Endodermal cell (in vitro differentiated cells): ENCODE results near the gene WWP2. TPM values are rescaled to one million over a fixed set of nuclear protein-coding genes. Genes with fewer than 3 reads are reported as not detected.

Experiments
- DNase-seq: peaks from one replicate; pipeline ENCODE4 v3.0.0-alpha.2; 2017
- H3K27ac ChIP-seq: 2 replicates; pipeline ENCODE4 v1.5.1; 2013; ENCODE audit warnings: mild to moderate bottlenecking, low read depth, low read length, moderate library complexity
- H3K27me3 ChIP-seq: 2 replicates; pipeline ENCODE4 v1.6.1; 2013; ENCODE audit warnings: mild to moderate bottlenecking, low read length, moderate library complexity; ENCODE audit not compliant: insufficient read depth, control insufficient read depth, poor library complexity, severe bottlenecking
- H3K36me3 ChIP-seq: 2 replicates; pipeline ENCODE4 v1.7.0; 2013; ENCODE audit warnings: mild to moderate bottlenecking, low read length, moderate library complexity; ENCODE audit not compliant: control insufficient read depth, insufficient read depth
- H3K4me1 ChIP-seq: one replicate; pipeline ENCODE4 v1.7.0; 2013; ENCODE audit warnings: low read length; ENCODE audit not compliant: control insufficient read depth, insufficient read depth
- H3K4me3 ChIP-seq: 2 replicates; pipeline ENCODE4 v1.5.1; 2013; ENCODE audit warnings: mild to moderate bottlenecking, low read length, moderate library complexity
- H3K9ac ChIP-seq: 2 replicates; pipeline ENCODE4 v1.6.1; 2013; ENCODE audit warnings: mild to moderate bottlenecking, low read length, moderate library complexity; ENCODE audit not compliant: poor library complexity, severe bottlenecking; ENCODE audit errors: extremely low read depth
- H3K9me3 ChIP-seq: 2 replicates; pipeline ENCODE4 v1.6.1; 2013; ENCODE audit warnings: mild to moderate bottlenecking, low read length, moderate library complexity; ENCODE audit not compliant: control insufficient read depth
- H3K27ac Mint-ChIP-seq: 2 replicates; pipeline ENCODE4 v1.8.0; 2020; ENCODE audit warnings: mixed read lengths
- H3K27me3 Mint-ChIP-seq: 2 replicates; pipeline ENCODE4 v1.8.0; 2021; ENCODE audit warnings: mild to moderate bottlenecking, mixed read lengths; ENCODE audit not compliant: insufficient read depth
- H3K36me3 Mint-ChIP-seq: 2 replicates; pipeline ENCODE4 v1.8.0; 2020; ENCODE audit warnings: low read depth, mixed read lengths
- H3K4me1 Mint-ChIP-seq: 2 replicates; pipeline ENCODE4 v1.8.0; 2020; ENCODE audit warnings: mixed read lengths
- H3K4me3 Mint-ChIP-seq: 2 replicates; pipeline ENCODE4 v1.8.0; 2020; ENCODE audit warnings: mild to moderate bottlenecking, moderate library complexity, mixed read lengths
- H3K9me3 Mint-ChIP-seq: 2 replicates; pipeline ENCODE4 v1.8.0; 2020; ENCODE audit warnings: mild to moderate bottlenecking, mixed read lengths
- WGBS, 2 experiments: methylation state at CpG; one replicate each; pipeline versions ENCODE4 v1.1.5 to v1.1.7; 2013; ENCODE audit warnings: missing lambda C conversion rate in 2 of 2, mixed read lengths in 1 of 2; ENCODE audit not compliant: insufficient coverage in 1 of 2, insufficient read length in 1 of 2; 5-methylcytosine and 5-hydroxymethylcytosine counted together
- total RNA-seq, 2 donors: library from RNA; stranded (reverse); fragmentation: NEBNext Ultra II Directional in 1 of 2; extraction: Animal tissue kit (Norgen Biotek cat#: 25700) in 1 of 2; gene quantifications; 2 replicates in 1 of 2; 3 replicates in 1 of 2; pipeline ENCODE4 v1.2.1, GENCODE V29; 2021
- TF ChIP-seq, protein P1 (sequence below): fragments of 200-600 bp; sonication (generic); conservative IDR thresholded peaks from 2 replicates; pipeline ENCODE4 v1.5.0; 2021; ENCODE audit warnings: antibody characterized with exemption, mild to moderate bottlenecking

WWP2 gene
- total RNA-seq, 2 donors from 2014 or later, result 42.3 to 50.0 TPM

DNA sequence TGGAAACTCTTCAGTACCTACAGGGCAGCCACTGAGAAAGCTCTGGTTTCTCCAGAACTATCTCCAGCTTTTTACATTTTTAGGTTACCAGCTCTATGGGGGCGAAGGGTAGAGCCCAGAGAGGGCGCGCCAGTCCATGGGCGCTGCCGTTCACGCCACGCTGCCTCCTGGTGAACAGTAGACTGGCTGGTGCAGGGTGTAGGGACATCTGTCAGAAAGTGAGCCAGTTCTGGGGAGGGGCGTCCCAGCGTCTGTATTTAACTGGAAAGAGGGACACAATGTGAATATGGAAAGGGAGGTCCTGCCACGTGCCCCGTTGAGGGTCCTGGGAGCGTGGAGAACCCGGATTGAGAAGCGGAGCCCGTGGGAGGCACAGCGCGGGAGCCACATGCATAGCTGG, 172.6 kb downstream of the WWP2 start:
- Mint-ChIP-seq H3K27me3 (no peaks in the 10 kb centered on the region), H3K36me3 (peaks cover 56% of the 10 kb centered on the region), H3K9me3 (no peaks in the 10 kb centered on the region), H3K27ac (no peak overlapping the region), H3K4me1 (no peaks in the 10 kb centered on the region), H3K4me3 (no peak overlapping the region)
- Histone ChIP-seq H3K27me3 (no peaks in the 10 kb centered on the region), H3K27ac (no peak overlapping the region), H3K36me3 (peaks cover 44% of the 10 kb centered on the region), H3K4me3 (no peak overlapping the region), H3K9ac (no peak overlapping the region), H3K9me3 (no peaks in the 10 kb centered on the region), H3K4me1 (no peaks in the 10 kb centered on the region)
- DNase-seq, result no peak
- WGBS, 2 experiments, result 95 to 96% methylated on average over 17 of the region's 17 CpGs
- TF ChIP-seq, protein P1, sequence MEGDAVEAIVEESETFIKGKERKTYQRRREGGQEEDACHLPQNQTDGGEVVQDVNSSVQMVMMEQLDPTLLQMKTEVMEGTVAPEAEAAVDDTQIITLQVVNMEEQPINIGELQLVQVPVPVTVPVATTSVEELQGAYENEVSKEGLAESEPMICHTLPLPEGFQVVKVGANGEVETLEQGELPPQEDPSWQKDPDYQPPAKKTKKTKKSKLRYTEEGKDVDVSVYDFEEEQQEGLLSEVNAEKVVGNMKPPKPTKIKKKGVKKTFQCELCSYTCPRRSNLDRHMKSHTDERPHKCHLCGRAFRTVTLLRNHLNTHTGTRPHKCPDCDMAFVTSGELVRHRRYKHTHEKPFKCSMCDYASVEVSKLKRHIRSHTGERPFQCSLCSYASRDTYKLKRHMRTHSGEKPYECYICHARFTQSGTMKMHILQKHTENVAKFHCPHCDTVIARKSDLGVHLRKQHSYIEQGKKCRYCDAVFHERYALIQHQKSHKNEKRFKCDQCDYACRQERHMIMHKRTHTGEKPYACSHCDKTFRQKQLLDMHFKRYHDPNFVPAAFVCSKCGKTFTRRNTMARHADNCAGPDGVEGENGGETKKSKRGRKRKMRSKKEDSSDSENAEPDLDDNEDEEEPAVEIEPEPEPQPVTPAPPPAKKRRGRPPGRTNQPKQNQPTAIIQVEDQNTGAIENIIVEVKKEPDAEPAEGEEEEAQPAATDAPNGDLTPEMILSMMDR, result no peak

DNA sequence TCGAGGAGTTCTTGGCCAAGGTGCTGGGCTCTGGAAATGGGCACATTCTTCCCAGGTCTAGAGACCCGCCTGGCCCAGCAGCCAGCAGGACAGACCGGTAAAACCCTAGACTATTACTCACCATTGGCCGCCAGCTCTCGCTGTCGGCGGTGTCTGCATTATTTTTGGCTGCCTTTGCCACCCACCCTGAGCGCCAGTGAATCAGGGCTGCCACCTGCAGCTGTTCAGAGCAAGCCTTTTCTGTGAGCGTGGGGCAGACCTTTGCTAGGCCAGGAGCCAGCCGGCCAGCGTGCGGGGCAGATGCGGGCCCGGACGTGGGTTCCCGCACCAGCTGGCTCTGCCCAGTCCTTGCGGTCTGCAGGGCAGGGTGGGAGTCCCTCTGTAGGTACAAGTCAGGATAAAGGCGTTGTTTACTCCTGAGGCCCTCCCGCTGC, 173.2 kb downstream of the WWP2 start:
- Mint-ChIP-seq H3K27me3 (no peaks in the 10 kb centered on the region), H3K4me1 (no peaks in the 10 kb centered on the region), H3K9me3 (no peaks in the 10 kb centered on the region), H3K36me3 (peaks cover 55% of the 10 kb centered on the region), H3K4me3 (no peak overlapping the region), H3K27ac (no peak overlapping the region)
- Histone ChIP-seq H3K9ac (no peak overlapping the region), H3K4me1 (no peaks in the 10 kb centered on the region), H3K4me3 (no peak overlapping the region), H3K36me3 (peaks cover 40% of the 10 kb centered on the region), H3K9me3 (no peaks in the 10 kb centered on the region), H3K27ac (no peak overlapping the region), H3K27me3 (no peaks in the 10 kb centered on the region)
- no peak for DNase-seq
- WGBS, 2 experiments, result 92 to 97% methylated on average over 18 to 19 of the region's 19 CpGs
- TF ChIP-seq, protein P1, result no peak

DNA sequence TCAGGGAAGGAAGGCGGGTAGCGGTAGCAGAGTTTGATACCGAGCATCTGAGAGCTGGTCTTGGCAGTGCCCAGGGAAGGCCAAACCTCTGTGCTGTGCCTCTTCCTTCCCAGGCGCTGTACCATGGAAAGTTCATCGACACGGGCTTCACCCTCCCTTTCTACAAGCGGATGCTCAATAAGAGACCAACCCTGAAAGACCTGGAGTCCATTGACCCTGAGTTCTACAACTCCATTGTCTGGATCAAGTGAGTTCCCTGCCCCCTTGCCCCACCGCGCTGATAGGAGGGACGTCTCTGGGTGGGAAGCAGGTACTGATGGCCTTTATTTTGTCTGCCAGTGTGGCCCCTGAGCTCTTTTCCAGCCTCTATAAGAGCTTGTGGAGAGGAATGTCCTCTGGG, 173.6 kb downstream of the WWP2 start:
- TF ChIP-seq, protein P1, result no peak
- WGBS, 2 experiments, result 95 to 98% methylated on average over 10 of the region's 10 CpGs
- Histone ChIP-seq H3K36me3 (peaks cover 40% of the 10 kb centered on the region), H3K27ac (no peak overlapping the region), H3K27me3 (no peaks in the 10 kb centered on the region), H3K4me3 (no peak overlapping the region), H3K9me3 (no peaks in the 10 kb centered on the region), H3K4me1 (no peaks in the 10 kb centered on the region), H3K9ac (no peak overlapping the region)
- Mint-ChIP-seq H3K27me3 (no peaks in the 10 kb centered on the region), H3K4me1 (no peaks in the 10 kb centered on the region), H3K9me3 (no peaks in the 10 kb centered on the region), H3K4me3 (no peak overlapping the region), H3K27ac (no peak overlapping the region), H3K36me3 (peaks cover 55% of the 10 kb centered on the region)
- DNase-seq, result no peak
